ENCODE data around the gene CCDC159.
"Not testable (repeated sequence)": the region's sequence is repeated elsewhere in the genome, so short reads cannot be mapped to it uniquely, and the experiment has no call there.

The CCDC159 gene

DNA sequence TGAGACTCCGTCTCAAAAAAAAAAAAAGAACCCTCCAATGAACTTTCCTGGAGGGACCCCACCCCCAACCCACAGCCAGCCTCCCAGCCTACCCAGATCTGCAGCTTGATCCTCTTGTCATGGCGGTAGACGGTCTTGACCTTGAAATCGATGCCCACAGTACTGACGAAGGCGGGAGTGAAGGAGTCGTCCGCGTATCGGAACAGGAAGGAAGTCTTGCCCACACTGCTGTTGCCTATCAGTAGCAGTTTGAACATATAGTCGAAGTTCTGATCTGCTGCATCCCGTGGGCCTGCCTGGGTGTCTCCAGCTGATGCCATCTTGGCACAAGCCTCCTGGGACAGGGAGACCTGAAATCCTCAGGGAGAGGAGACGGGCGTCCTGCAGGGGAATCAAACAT is 9.2 kb upstream of the CCDC159 start:
- in situ Hi-C loops (cut with MboI; ENCODE audit: low sequenced_read_pairs): no loop called here

- in situ Hi-C loops (cut with MboI; ENCODE audit: low sequenced_read_pairs): no loop called here
These were observed 8.2 kb upstream of the CCDC159 start for GRCh38 chr19:11338121-11338520.

- in situ Hi-C loops (cut with MboI; ENCODE audit: low sequenced_read_pairs): no loop called here
These were observed 7.6 kb upstream of the CCDC159 start for GRCh38 chr19:11338569-11339253.

DNA sequence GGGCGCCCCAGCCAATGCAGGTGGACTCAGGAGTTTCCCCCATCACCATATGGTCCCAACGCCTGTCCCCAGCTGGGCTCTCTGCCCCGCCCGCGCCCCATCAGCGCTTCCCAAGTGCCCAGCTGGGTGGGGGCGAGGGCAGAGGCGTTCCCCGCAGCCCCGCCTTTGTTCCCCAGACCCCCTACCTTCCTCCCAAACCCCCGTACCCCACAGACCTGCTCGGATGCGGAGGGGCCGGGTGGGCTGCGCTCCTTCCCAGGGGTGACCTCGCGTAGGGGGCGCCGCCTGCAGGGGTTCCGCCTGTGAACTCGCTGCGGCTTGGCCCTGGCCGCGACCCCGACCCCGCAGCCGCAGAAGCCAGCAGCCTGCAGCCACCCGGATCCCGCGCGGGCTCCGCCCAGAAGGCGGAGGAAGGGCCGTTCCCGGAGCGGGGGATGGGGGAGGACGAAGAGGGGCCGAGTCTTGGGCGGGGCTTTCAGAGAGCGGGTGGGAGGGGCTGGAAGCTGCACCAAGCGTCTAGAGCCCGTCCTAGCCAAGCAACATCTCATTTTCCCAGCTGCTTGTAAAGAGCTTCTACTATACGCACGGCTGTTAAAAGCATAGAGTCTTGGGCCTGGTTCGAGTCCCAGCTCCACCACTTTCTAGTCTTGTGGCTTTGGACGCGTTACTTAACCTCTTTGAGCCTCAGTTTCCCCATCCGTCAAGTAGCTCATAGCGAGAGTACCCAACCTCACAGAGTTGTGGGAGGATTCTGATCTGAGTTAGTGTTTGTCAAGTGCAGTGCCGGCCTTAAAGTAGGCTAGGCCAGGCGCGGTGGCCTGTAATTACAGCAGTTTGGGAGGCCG is 6.8 kb upstream of the CCDC159 start, which contains the start of gene RAB3D:
TSS of gene RAB3D (minus strand) at position 404 of the 845 bp plus-strand sequence. CDS start 2,258 bp downstream, outside the sequence.
- in situ Hi-C loops (cut with MboI; ENCODE audit: low sequenced_read_pairs): no loop called here

GRCh38 chr19:11340099-11340467 is 6.2 kb upstream of the CCDC159 start:
- in situ Hi-C loops (cut with MboI; ENCODE audit: low sequenced_read_pairs): not testable (repeated sequence)

- in situ Hi-C loops (cut with MboI; ENCODE audit: low sequenced_read_pairs): no loop called here
These were observed 3.9 kb upstream of the CCDC159 start for GRCh38 chr19:11342429-11342828.

- in situ Hi-C loops (cut with MboI; ENCODE audit: low sequenced_read_pairs): no loop called here
These were observed 1.1 kb upstream of the CCDC159 start for GRCh38 chr19:11345122-11345803.

DNA sequence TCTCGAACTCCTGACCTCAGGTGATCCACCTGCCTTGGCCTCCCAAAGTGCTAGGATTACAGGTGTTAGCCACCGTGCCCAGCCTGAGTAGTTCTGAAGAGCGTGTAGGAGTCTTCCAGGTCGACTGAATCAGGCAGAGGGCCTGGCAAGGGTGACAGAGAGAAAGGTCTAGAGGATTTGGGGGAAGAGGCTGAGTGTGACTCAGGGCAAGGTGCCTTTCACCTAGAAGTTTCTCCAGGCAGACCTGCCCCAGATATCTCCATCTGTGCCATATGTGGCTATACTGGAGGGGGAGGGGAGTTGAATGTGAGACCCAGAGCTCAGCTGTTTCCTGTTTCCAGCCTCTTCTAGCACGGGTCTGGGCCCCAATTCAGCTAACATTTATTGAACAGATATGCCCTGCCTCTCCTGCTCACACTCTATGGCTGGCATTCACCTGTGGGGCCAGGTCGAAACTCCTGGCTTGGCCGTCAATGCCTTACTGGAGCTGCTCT is 1.3 kb downstream of the CCDC159 start:
- in situ Hi-C loops (cut with MboI; ENCODE audit: low sequenced_read_pairs): no loop called here

- in situ Hi-C loops (cut with MboI; ENCODE audit: low sequenced_read_pairs): no loop called here
These were observed 2.9 kb downstream of the CCDC159 start for GRCh38 chr19:11349171-11349570.

GRCh38 chr19:11354102-11354501 is 7.8 kb downstream of the CCDC159 start:
- in situ Hi-C loops (cut with MboI; ENCODE audit: low sequenced_read_pairs): not testable (repeated sequence)

GRCh38 chr19:11355160-11356073 is 9.1 kb downstream of the CCDC159 start, which contains the start of gene PLPPR2:
TSS of gene PLPPR2 (plus strand) at chr19:11355432. CDS start at chr19:11357674, 2,242 bp downstream.
- in situ Hi-C loops (cut with MboI; ENCODE audit: low sequenced_read_pairs): no loop called here

GRCh38 chr19:11356074-11356397 is 9.7 kb downstream of the CCDC159 start:
- in situ Hi-C loops (cut with MboI; ENCODE audit: low sequenced_read_pairs): no loop called here

GRCh38 chr19:11356676-11357550 is 10.6 kb downstream of the CCDC159 start:
- in situ Hi-C loops (cut with MboI; ENCODE audit: low sequenced_read_pairs): no loop called here

DNA sequence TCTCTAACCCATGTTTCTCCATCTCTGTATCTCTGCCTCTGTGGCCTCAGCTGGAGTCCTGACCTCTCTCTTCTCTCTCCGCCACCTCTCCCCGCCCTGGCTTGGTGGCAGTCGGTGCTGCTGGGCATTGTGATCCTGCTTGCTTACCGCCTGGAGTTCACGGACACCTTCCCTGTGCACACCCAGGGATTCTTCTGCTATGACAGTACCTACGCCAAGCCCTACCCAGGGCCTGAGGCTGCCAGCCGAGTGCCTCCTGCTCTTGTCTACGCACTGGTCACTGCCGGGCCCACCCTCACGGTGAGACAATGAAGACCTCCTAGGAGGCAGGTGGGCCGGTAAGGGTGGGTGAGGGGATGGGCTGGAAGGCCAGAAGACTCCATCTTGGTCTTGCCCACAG is 13.1 kb downstream of the CCDC159 start:
- in situ Hi-C loops (cut with MboI; ENCODE audit: low sequenced_read_pairs): no loop called here

DNA sequence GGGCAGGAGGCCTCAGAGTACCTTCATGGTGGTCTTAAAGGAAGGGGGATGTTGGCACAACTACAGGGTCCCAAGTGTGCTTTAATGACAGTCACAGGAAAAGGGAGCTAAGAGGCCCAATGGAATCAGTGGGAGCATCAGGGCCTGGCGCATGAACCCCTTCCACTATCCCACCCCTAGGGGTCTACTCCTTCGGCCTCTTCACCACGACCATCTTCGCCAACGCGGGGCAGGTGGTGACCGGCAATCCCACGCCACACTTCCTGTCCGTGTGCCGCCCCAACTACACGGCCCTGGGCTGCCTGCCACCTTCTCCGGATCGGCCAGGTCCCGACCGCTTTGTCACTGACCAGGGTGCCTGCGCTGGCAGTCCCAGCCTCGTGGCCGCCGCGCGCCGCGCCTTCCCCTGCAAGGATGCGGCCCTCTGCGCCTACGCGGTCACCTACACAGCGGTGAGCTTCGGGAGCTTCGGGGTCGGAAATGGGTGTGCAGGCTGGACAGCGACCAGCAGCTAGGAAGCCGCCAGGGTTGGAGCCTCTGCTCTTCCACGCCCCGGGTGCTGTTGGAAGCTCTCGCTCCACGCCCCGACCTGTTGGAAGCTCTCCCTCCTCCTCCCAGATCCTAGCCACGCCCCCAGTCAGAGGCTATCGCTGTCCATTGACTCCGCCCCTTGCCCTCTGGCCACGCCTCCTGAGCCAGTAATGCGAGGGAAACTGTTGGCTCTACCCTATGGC is 14.9 kb downstream of the CCDC159 start:
- in situ Hi-C loops (cut with MboI; ENCODE audit: low sequenced_read_pairs): no loop called here

DNA sequence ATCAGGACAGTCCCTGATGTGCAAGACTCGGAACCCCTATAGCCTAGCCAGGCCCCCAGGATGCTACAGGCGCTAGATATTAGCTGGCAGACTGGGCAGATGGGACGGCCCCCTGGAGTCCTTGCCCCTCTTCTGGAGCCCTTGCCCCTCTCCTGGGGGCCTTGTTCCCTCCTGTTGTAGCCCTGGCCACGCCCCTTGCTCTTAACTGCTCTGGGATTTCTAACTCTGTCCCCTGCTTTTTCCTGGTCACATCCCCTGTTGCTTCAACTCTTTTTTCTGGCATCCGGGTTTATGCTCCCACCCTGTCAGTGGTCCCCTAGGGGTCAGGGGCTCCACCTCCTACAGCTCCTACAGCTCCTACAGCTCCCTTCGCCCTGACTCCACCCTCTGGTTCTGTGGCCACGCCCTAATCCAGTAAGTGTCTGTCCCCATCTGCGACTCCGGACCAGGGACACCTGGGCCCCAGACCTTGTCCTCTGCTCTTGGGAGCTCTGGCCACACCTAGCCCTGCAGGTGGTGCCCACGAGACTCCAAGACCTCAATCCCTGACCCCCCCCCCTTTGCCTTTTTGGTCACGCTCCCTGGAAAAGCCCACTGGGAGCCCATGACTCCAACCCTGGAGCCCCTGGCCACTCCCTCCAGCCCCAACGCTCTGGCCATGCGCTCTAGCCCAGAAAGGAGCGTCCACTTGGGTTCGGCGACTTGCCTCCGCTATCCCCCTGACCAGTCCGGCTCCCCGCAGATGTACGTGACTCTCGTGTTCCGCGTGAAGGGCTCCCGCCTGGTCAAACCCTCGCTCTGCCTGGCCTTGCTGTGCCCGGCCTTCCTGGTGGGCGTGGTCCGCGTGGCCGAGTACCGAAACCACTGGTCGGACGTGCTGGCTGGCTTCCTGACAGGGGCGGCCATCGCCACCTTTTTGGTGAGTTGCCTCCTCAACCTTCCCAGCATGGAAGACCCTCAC is 15.7 kb downstream of the CCDC159 start:
- in situ Hi-C loops (cut with MboI; ENCODE audit: low sequenced_read_pairs): no loop called here

- in situ Hi-C loops (cut with MboI; ENCODE audit: low sequenced_read_pairs): no loop called here
These were observed 17.6 kb downstream of the CCDC159 start for GRCh38 chr19:11363881-11364280.
